Fibroblast of mammary gland (primary cell): ENCODE measurements around the gene PELI3.

Source experiments
- DNase-seq: peaks from one replicate; pipeline ENCODE4 v3.0.0-alpha.2; 2010; ENCODE audit warnings: low read depth
- H3K4me3 ChIP-seq: 2 replicates; pipeline ENCODE4 v1.5.1; 2011; ENCODE audit warnings: low read depth, mild to moderate bottlenecking, low read length, moderate library complexity; ENCODE audit not compliant: control insufficient read depth
- TF ChIP-seq, protein P1 (sequence below): conservative IDR thresholded peaks from 2 replicates; pipeline ENCODE4 v1.5.1; 2011; ENCODE audit warnings: low read depth, low read length, inconsistent platforms; ENCODE audit not compliant: control insufficient read depth, insufficient read depth

The PELI3 gene

DNA sequence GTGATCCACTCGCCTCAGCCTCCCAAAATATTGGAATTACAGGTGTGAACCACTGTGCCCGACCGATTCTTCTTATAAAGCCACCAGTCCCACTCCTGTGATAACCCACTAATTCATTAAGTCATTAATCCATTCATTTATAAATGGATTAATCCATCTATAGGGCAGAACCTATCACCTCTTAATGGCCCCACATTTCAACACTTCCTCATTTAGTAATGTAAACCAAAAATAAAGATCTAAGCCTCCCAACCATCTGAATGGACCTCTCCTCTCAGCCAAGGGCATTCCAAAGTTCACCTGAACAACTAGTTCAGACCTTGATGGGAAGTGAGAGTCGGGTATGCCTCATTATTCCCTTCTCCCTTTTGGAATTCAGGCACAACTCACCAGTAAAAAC lies 18.2 kb upstream of the PELI3 start:
- H3K4me3 ChIP-seq: no peak overlapping the region
- DNase-seq: no peak
- TF ChIP-seq, protein P1, sequence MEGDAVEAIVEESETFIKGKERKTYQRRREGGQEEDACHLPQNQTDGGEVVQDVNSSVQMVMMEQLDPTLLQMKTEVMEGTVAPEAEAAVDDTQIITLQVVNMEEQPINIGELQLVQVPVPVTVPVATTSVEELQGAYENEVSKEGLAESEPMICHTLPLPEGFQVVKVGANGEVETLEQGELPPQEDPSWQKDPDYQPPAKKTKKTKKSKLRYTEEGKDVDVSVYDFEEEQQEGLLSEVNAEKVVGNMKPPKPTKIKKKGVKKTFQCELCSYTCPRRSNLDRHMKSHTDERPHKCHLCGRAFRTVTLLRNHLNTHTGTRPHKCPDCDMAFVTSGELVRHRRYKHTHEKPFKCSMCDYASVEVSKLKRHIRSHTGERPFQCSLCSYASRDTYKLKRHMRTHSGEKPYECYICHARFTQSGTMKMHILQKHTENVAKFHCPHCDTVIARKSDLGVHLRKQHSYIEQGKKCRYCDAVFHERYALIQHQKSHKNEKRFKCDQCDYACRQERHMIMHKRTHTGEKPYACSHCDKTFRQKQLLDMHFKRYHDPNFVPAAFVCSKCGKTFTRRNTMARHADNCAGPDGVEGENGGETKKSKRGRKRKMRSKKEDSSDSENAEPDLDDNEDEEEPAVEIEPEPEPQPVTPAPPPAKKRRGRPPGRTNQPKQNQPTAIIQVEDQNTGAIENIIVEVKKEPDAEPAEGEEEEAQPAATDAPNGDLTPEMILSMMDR: no peak

DNA sequence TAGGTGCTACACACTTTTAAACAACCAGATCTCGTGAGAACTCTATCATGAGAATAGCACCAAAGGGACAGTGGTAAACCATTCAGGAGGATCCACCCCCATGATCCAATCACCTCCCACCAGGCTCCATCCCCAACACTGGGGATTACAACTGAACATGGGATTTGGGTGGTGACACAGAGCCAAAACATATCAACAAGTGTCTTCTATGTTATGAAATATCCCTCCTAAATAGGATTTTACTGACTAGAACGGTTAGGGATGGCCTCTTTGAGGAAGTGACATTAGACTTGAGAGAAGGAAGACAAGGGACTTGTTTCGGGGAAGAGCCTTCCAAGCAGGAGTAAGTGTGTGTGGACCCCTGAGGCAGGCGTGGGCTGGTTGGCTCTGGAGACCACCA lies 16.1 kb upstream of the PELI3 start:
- TF ChIP-seq, protein P1: no peak
- no peak overlapping the region for H3K4me3 ChIP-seq
- DNase-seq: no peak

DNA sequence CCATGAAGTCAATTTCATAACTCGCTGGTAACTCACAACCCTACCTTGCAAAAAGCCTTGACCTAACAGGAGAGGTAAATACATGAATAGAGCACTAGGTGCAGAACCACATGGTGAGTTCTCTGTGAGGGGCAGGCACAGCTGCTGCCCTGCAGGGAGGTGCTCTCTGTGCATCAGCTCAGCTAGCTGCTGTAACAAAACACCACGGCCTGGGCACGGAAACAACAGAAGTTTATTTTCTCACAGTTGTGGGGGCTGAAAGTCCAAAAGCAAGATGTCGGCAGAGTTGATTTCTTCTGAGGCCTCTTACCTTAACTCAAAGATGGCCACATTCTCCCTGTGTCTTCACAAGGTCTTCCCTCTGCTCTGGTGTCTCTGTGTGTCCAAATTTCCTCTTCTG lies 15.0 kb upstream of the PELI3 start:
- TF ChIP-seq, protein P1: no peak
- DNase-seq: no peak

DNA sequence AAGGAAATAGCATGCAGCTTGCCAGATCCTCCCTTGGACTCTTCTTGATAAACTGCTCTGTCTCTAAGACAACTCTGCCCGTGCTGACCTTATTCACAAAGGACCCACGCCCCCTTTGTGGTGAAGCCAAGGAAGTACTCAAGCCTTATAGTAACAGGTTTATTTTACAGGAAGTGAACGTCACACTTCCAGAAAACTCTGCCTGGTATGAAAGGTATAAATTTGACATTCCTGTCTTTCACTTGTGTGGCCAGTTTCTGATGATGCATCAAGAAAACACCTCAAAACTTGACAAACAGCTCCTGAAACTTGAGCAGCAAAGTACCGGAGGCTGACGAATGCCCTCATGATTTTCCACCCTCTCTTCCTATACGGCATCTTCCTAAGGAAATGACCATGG lies 12.5 kb upstream of the PELI3 start:
- TF ChIP-seq, protein P1: no peak
- no peak for DNase-seq
- no peak overlapping the region for H3K4me3 ChIP-seq

More for the DNA sequence above, 15.0 kb upstream of the PELI3 start:
- H3K4me3 ChIP-seq: no peak overlapping the region

DNA sequence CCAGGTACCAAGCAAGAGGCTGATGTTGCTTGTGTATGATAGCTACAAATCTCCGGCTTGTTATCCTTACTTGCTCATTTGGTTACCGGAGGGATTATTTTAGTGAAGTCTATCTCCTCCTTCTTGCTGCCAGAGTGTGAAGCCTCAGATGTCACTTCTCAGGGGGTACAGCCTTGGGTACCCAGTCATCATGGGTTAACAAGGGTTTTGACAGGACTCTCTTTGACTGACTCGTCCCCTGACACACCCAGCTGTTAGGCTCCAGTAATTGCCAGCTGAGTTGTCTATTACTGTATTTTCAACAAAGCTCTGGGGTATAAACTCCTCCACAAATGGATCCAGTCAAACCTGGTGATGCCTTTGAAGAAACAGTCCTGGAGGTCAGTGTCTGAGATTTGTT lies 11.9 kb upstream of the PELI3 start:
- TF ChIP-seq, protein P1: no peak
- no peak overlapping the region for H3K4me3 ChIP-seq
- no peak for DNase-seq

DNA sequence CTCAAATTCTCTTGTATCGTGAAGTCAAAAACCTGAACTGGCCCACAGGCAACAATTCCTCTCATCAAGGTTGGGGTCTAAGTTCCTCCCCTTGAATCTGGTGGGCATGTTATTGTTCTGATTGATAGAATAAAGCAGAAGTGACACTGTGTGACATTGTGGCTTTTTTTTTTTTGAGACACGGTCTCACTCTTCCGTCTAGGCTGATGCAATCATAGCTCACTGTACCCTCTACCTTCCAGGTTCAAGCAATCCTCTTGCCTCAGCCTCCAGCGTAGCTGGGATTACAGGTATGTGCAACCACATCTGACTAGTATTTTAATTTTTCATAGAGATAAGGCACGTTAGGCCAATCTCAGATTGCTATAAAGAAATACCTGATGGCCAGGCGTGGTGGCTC lies 8.9 kb upstream of the PELI3 start:
- DNase-seq: no peak
- H3K4me3 ChIP-seq: no peak overlapping the region
- TF ChIP-seq, protein P1: no peak

DNA sequence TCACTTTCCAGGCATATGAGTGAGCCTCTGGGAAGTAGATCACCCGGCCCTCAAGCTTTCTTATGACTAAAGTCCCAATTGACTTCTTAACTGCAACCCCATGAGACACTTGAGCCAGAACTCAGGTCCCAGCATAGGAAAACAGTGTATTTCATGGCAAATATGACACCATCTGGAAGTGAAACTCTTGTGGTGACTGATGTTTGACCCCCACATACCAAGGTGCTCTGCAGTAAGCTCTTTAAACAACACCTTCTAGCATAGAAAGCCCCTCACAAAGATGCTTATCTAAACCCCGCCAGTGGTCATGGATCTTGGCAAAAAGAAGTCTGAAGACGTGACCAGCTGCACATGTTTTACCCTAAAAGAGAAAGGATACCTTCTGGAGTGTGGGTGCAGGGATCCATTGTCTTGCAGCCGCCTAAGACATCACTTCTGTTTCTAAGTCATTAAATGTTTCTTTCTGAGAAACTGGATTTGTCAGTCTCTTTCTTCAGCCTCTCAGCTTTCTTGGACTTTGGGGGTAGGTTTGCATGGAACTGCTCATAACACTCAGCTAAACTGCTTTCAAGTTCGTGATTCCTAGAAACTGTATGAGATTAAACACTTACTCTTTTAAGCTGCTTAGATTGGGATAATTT lies 7.4 kb upstream of the PELI3 start:
- no peak for DNase-seq
- TF ChIP-seq, protein P1: no peak
- H3K4me3 ChIP-seq: no peak overlapping the region
